ENCODE results near the gene ADAP1. TPM values are rescaled to one million over a fixed set of nuclear protein-coding genes. Genes with fewer than 3 reads are reported as not detected.

Gene ADAP1
- total and polyA plus RNA-seq, 2 of the 13 experiments (the other 11 are each of a cell fraction or from before 2014, with no cell fraction given) = 10.5 to 24.6 TPM

DNA sequence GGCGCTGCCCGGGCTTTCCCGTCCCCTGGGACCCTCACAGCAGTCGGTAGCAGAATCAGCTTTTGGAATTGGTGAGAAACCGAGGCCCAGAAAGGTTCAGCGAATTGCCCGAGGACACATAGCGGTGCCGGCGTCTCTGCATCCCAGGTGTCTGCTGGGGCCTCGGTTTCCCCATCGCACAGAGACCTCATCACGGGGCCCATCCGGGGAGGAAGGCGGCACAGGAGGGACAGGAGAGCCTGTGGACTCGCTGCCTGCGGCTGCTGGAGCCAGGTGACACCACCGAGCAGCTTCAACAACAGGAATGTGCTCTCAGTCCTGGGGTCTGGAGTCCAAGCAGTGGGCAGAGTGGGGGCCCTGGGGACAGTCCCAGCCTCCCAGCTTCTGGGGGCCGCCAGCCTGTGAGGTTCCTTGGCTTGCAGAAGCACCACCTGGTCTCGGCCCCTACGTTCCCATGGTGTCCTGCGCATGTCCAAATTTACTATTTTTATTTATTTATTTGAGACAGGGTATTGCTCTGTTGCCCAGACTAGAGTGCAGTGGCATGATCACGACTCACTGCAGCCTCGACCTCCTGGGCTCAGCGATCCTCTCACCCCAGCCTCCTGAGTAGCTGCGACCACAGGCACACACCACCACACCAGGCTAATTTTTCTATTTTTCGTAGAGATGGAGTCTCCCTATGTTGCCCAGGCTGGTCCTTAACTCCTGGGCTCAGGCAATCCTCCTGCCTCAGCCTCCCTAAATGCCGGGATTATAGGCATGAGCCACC is 21.4 kb upstream of the ADAP1 start (continued):
- TF ChIP-seq SPEN (CRISPR knock-in tag; IDR thresholded peaks at IDR 0.05; ENCODE audit: low read depth) = 0 out of 2 replicates have a peak, but pooled peaks have one; percentile 44
- peak; percentile 43; the same call in 1 of the 2 replicates for TF ChIP-seq ARID2 (CRISPR knock-in tag; IDR thresholded peaks at IDR 0.05; ENCODE audit: borderline replicate concordance)
- TF ChIP-seq SRSF4 (IDR thresholded peaks at IDR 0.05; ENCODE audit: low read depth, low read length, poor library complexity, severe bottlenecking) = no peak
- TF ChIP-seq, protein P1, sequence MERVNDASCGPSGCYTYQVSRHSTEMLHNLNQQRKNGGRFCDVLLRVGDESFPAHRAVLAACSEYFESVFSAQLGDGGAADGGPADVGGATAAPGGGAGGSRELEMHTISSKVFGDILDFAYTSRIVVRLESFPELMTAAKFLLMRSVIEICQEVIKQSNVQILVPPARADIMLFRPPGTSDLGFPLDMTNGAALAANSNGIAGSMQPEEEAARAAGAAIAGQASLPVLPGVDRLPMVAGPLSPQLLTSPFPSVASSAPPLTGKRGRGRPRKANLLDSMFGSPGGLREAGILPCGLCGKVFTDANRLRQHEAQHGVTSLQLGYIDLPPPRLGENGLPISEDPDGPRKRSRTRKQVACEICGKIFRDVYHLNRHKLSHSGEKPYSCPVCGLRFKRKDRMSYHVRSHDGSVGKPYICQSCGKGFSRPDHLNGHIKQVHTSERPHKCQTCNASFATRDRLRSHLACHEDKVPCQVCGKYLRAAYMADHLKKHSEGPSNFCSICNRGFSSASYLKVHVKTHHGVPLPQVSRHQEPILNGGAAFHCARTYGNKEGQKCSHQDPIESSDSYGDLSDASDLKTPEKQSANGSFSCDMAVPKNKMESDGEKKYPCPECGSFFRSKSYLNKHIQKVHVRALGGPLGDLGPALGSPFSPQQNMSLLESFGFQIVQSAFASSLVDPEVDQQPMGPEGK (CRISPR knock-in tag; IDR thresholded peaks at IDR 0.05) = peak; percentile 64
- TF ChIP-seq CHD4 (IDR thresholded peaks at IDR 0.05; ENCODE audit: borderline replicate concordance, low read length) = 0 out of 2 replicates have a peak, but pooled peaks have one; percentile 19
- no peak for TF ChIP-seq HMG20A (CRISPR knock-in tag; IDR thresholded peaks at IDR 0.05; ENCODE audit: borderline replicate concordance)
- TF ChIP-seq, protein P2, sequence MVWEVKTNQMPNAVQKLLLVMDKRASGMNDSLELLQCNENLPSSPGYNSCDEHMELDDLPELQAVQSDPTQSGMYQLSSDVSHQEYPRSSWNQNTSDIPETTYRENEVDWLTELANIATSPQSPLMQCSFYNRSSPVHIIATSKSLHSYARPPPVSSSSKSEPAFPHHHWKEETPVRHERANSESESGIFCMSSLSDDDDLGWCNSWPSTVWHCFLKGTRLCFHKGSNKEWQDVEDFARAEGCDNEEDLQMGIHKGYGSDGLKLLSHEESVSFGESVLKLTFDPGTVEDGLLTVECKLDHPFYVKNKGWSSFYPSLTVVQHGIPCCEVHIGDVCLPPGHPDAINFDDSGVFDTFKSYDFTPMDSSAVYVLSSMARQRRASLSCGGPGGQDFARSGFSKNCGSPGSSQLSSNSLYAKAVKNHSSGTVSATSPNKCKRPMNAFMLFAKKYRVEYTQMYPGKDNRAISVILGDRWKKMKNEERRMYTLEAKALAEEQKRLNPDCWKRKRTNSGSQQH (CRISPR knock-in tag; IDR thresholded peaks at IDR 0.05; ENCODE audit: low read depth) = no peak
- TF ChIP-seq CBX2 (IDR thresholded peaks at IDR 0.05; ENCODE audit: low read depth, low read length) = no peak
- TF ChIP-seq CBX2 (CRISPR knock-in tag; IDR thresholded peaks at IDR 0.05; ENCODE audit: low read depth) = no peak
- TF ChIP-seq HIVEP1 (CRISPR knock-in tag; IDR thresholded peaks at IDR 0.05) = peak; percentile 12; the same call in 1 of the 2 replicates
- TF ChIP-seq, protein P3, sequence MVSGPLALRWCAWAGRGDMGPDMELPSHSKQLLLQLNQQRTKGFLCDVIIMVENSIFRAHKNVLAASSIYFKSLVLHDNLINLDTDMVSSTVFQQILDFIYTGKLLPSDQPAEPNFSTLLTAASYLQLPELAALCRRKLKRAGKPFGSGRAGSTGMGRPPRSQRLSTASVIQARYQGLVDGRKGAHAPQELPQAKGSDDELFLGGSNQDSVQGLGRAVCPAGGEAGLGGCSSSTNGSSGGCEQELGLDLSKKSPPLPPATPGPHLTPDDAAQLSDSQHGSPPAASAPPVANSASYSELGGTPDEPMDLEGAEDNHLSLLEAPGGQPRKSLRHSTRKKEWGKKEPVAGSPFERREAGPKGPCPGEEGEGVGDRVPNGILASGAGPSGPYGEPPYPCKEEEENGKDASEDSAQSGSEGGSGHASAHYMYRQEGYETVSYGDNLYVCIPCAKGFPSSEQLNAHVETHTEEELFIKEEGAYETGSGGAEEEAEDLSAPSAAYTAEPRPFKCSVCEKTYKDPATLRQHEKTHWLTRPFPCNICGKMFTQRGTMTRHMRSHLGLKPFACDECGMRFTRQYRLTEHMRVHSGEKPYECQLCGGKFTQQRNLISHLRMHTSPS (CRISPR knock-in tag; IDR thresholded peaks at IDR 0.05; ENCODE audit: low read depth) = no peak
- TF ChIP-seq HNRNPLL (IDR thresholded peaks at IDR 0.05; ENCODE audit: low read depth, low read length, poor library complexity, severe bottlenecking) = peak; percentile 3
- TF ChIP-seq, protein P4, sequence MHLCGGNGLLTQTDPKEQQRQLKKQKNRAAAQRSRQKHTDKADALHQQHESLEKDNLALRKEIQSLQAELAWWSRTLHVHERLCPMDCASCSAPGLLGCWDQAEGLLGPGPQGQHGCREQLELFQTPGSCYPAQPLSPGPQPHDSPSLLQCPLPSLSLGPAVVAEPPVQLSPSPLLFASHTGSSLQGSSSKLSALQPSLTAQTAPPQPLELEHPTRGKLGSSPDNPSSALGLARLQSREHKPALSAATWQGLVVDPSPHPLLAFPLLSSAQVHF (CRISPR knock-in tag; IDR thresholded peaks at IDR 0.05) = no peak
- TF ChIP-seq SIN3A (IDR thresholded peaks at IDR 0.05; ENCODE audit: borderline replicate concordance, low read depth, low read length) = 0 out of 2 replicates have a peak, but pooled peaks have one; percentile 16
- 0 out of 2 replicates have a peak, but pooled peaks have one; percentile 20 for TF ChIP-seq PCBP1 (IDR thresholded peaks at IDR 0.05; ENCODE audit: borderline replicate concordance, low read depth, low read length)
- TF ChIP-seq, protein P5, sequence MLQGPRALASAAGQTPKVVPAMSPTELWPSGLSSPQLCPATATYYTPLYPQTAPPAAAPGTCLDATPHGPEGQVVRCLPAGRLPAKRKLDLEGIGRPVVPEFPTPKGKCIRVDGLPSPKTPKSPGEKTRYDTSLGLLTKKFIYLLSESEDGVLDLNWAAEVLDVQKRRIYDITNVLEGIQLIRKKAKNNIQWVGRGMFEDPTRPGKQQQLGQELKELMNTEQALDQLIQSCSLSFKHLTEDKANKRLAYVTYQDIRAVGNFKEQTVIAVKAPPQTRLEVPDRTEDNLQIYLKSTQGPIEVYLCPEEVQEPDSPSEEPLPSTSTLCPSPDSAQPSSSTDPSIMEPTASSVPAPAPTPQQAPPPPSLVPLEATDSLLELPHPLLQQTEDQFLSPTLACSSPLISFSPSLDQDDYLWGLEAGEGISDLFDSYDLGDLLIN (CRISPR knock-in tag; IDR thresholded peaks at IDR 0.05; ENCODE audit: borderline replicate concordance) = no peak
- TF ChIP-seq, protein P6, sequence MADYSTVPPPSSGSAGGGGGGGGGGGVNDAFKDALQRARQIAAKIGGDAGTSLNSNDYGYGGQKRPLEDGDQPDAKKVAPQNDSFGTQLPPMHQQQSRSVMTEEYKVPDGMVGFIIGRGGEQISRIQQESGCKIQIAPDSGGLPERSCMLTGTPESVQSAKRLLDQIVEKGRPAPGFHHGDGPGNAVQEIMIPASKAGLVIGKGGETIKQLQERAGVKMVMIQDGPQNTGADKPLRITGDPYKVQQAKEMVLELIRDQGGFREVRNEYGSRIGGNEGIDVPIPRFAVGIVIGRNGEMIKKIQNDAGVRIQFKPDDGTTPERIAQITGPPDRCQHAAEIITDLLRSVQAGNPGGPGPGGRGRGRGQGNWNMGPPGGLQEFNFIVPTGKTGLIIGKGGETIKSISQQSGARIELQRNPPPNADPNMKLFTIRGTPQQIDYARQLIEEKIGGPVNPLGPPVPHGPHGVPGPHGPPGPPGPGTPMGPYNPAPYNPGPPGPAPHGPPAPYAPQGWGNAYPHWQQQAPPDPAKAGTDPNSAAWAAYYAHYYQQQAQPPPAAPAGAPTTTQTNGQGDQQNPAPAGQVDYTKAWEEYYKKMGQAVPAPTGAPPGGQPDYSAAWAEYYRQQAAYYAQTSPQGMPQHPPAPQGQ (CRISPR knock-in tag; IDR thresholded peaks at IDR 0.05; ENCODE audit: borderline replicate concordance) = no peak
- no peak for TF ChIP-seq ZNF224 (CRISPR knock-in tag; IDR thresholded peaks at IDR 0.05)
- TF ChIP-seq ZNF33B (CRISPR knock-in tag; IDR thresholded peaks at IDR 0.05) = no peak
